Osteoblast (primary cell): ENCODE results near the gene GIMD1. TPM values are rescaled to one million over a fixed set of nuclear protein-coding genes. Genes with fewer than 3 reads are reported as not detected.

Experiments
- DNase-seq: peaks from one replicate; pipeline ENCODE4 v3.0.0; 2011; ENCODE audit warnings: low spot score, mixed read lengths; ENCODE audit not compliant: insufficient read length; ENCODE audit errors: missing footprints
- H2AFZ ChIP-seq: 2 replicates; pipeline ENCODE4 v1.6.0; 2011; ENCODE audit warnings: mild to moderate bottlenecking, low read length
- H3K27ac ChIP-seq: 2 replicates; pipeline ENCODE4 v1.5.1; 2011; ENCODE audit warnings: mild to moderate bottlenecking, low read depth, low read length, moderate library complexity
- H3K27me3 ChIP-seq: 2 replicates; pipeline ENCODE4 v1.6.0; 2012; ENCODE audit warnings: mild to moderate bottlenecking, control low read depth, inconsistent platforms, low read length, moderate library complexity; ENCODE audit not compliant: insufficient read depth
- H3K36me3 ChIP-seq: 2 replicates; pipeline ENCODE4 v1.5.1; 2011; ENCODE audit warnings: mild to moderate bottlenecking, low read length, control low read depth, moderate library complexity; ENCODE audit not compliant: insufficient read depth
- H3K4me1 ChIP-seq: 2 replicates; pipeline ENCODE4 v1.5.1; 2011; ENCODE audit warnings: mild to moderate bottlenecking, low read length, control low read depth, moderate library complexity; ENCODE audit not compliant: insufficient read depth
- H3K4me2 ChIP-seq: 2 replicates; pipeline ENCODE4 v1.6.0; 2011; ENCODE audit warnings: mild to moderate bottlenecking, low read length; ENCODE audit not compliant: insufficient read depth
- H3K4me3 ChIP-seq: fragments of 200-600 bp; sonication (generic); 3 replicates; pipeline ENCODE4 v1.5.1; 2012; ENCODE audit warnings: mild to moderate bottlenecking, low read length, inconsistent platforms; ENCODE audit not compliant: insufficient read depth
- H3K79me2 ChIP-seq: 2 replicates; pipeline ENCODE4 v1.6.0; 2012; ENCODE audit warnings: mild to moderate bottlenecking, low read length, control low read depth, inconsistent platforms; ENCODE audit not compliant: insufficient read depth
- H3K9me3 ChIP-seq: 2 replicates; pipeline ENCODE4 v1.5.1; 2011; ENCODE audit warnings: low read depth, low read length, control low read depth
- H4K20me1 ChIP-seq: 2 replicates; pipeline ENCODE4 v1.6.0; 2012; ENCODE audit warnings: mild to moderate bottlenecking, low read length, control low read depth; ENCODE audit not compliant: insufficient read depth
- CTCF ChIP-seq: IDR thresholded peaks from 2 replicates; pipeline ENCODE4 v1.5.1; 2011; ENCODE audit warnings: mild to moderate bottlenecking, low read depth, low read length, moderate library complexity; ENCODE audit errors: extremely low read depth
- total RNA-seq: library from RNA; depleted of rRNA; stranded (reverse); fragments of >200 nt; gene quantifications from 2 replicates; pipeline ENCODE4 v1.2.3, GENCODE V29; 2012

The GIMD1 gene
- total RNA-seq, 1 donor, result not detected

- Histone ChIP-seq H4K20me1 (no peaks in the 10 kb centered on the region), H3K36me3 (peaks cover 5% of the 10 kb centered on the region), H3K9me3 (no peaks in the 10 kb centered on the region), H3K4me1 (peaks cover 19% of the 10 kb centered on the region), H3K4me3 (no peak overlapping the region), H2AFZ (no peak overlapping the region), H3K27me3 (no peaks in the 10 kb centered on the region), H3K79me2 (no peaks in the 10 kb centered on the region), H3K4me2 (no peak overlapping the region), H3K27ac (no peak overlapping the region)
- TF ChIP-seq CTCF, result no peak
- no peak for DNase-seq
Observed at GRCh38 chr4:106353786-106354185, 14.8 kb downstream of the GIMD1 start.

- DNase-seq, result no peak
- H4K20me1 ChIP-seq, result no peaks in the 10 kb centered on the region
- H3K36me3 ChIP-seq, result peaks cover 21% of the 10 kb centered on the region
Observed at GRCh38 chr4:106351016-106351415, 17.6 kb downstream of the GIMD1 start.

GRCh38 chr4:106347167-106347566 lies 21.4 kb downstream of the GIMD1 start:
- no peak overlapping the region for H3K27ac ChIP-seq
- no peak overlapping the region for H2AFZ ChIP-seq
- peaks cover 15% of the 10 kb centered on the region for H3K4me1 ChIP-seq
- no peak overlapping the region for H3K4me2 ChIP-seq
- no peak for DNase-seq
- H3K4me3 ChIP-seq, result no peak overlapping the region
- TF ChIP-seq CTCF, result no peak
- H4K20me1 ChIP-seq, result peaks cover 1% of the 10 kb centered on the region
- H3K9me3 ChIP-seq, result no peaks in the 10 kb centered on the region
- peaks cover 21% of the 10 kb centered on the region for H3K36me3 ChIP-seq
- no peaks in the 10 kb centered on the region for H3K27me3 ChIP-seq
- peaks cover 31% of the 10 kb centered on the region for H3K79me2 ChIP-seq

More at GRCh38 chr4:106351016-106351415, 17.6 kb downstream of the GIMD1 start:
- H3K4me3 ChIP-seq, result no peak overlapping the region
- no peak for TF ChIP-seq CTCF
- H3K27ac ChIP-seq, result no peak overlapping the region
- no peaks in the 10 kb centered on the region for H3K27me3 ChIP-seq
- no peak overlapping the region for H3K4me2 ChIP-seq
- H2AFZ ChIP-seq, result no peak overlapping the region
- peaks cover 19% of the 10 kb centered on the region for H3K4me1 ChIP-seq
- peaks cover 3% of the 10 kb centered on the region for H3K79me2 ChIP-seq
- H3K9me3 ChIP-seq, result no peaks in the 10 kb centered on the region

- H2AFZ ChIP-seq, result no peak overlapping the region
- H3K27ac ChIP-seq, result peak overlapping the region; percentile 40
- H3K79me2 ChIP-seq, result peaks cover 55% of the 10 kb centered on the region
- H3K36me3 ChIP-seq, result peaks cover 19% of the 10 kb centered on the region
- no peak for TF ChIP-seq CTCF
- H3K4me2 ChIP-seq, result peak overlapping the region; percentile 34
- H4K20me1 ChIP-seq, result peaks cover 3% of the 10 kb centered on the region
- H3K27me3 ChIP-seq, result no peaks in the 10 kb centered on the region
- H3K4me1 ChIP-seq, result peaks cover 15% of the 10 kb centered on the region
- DNase-seq, result peak; percentile 32
- no peak overlapping the region for H3K4me3 ChIP-seq
- no peaks in the 10 kb centered on the region for H3K9me3 ChIP-seq
Observed at GRCh38 chr4:106344647-106344970, 24.0 kb downstream of the GIMD1 start.
